HepG2 (cell line): ENCODE measurements around the gene MRPL42. TPM values are rescaled to one million over a fixed set of nuclear protein-coding genes. Genes with fewer than 3 reads are reported as not detected.

Source experiments
- ATAC-seq: fragments of 200-7000 bp; cut with Tn5 transposase; 3 replicates; pipeline ENCODE4 v1.9.1; 2020; ENCODE audit warnings: mild to moderate bottlenecking, moderate library complexity
- BruUV-seq: library from RNA; stranded (reverse); fragments of 400-500 nt; replicated peaks from 2 replicates; lab custom pipeline; 2021; lab: Mats Ljungman, UMichigan
- CTCF ChIA-PET: fragments of 300-600 bp; formaldehyde crosslinking; extraction: SDS; loops from one replicate; lab custom pipeline; 2021; ENCODE audit warnings: low total read pairs, inconsistent platforms, low intra/inter-chr PET ratio; lab: Yijun Ruan, JAX
- POLR2A ChIA-PET: fragments of 350-600 bp; sonication (Branson Sonifier 250); formaldehyde crosslinking; loops from one replicate; lab custom pipeline; 2020; ENCODE audit warnings: antibody characterized with exemption, inconsistent platforms; lab: Yijun Ruan, JAX
- DNase-seq: peaks from one replicate; pipeline ENCODE4 v3.0.0-alpha.2; 2015; ENCODE audit warnings: low spot score
- FAIRE-seq: peaks from 3 replicates; lab custom pipeline; 2011; peaks lifted over from hg19 to GRCh38; lab: Jason Lieb, UNC
- H2AFZ ChIP-seq: one replicate; pipeline ENCODE4 v1.6.1; 2011; ENCODE audit warnings: low read length, inconsistent platforms
- H3K27ac ChIP-seq: fragments of 300-600 bp; 3 replicates; pipeline ENCODE4 v1.8.0; 2011; ENCODE audit warnings: mixed run types, mild to moderate bottlenecking, mixed read lengths, low read length, inconsistent platforms; ENCODE audit not compliant: insufficient read depth; ENCODE audit errors: extremely low read length
- H3K27me3 ChIP-seq, 2 experiments: fragments of 200-600 bp in 1 of 2; 2 replicates in 1 of 2; 3 replicates in 1 of 2; pipeline versions ENCODE4 v1.6.0 to v1.8.0; 2011; ENCODE audit warnings: low read length in 2 of 2, mild to moderate bottlenecking in 2 of 2, moderate library complexity in 2 of 2, inconsistent platforms in 1 of 2; ENCODE audit not compliant: insufficient read depth in 2 of 2, control insufficient read depth in 1 of 2
- H3K36me3 ChIP-seq, 2 experiments: fragments of 200-600 bp in 1 of 2; replicated peaks in 1 of 2; 2 replicates in 1 of 2; 3 replicates in 1 of 2; pipeline versions ENCODE4 v1.5.1 to v1.8.0; 2011; ENCODE audit warnings: low read length in 2 of 2, inconsistent platforms in 1 of 2; ENCODE audit not compliant: insufficient read depth in 2 of 2, control insufficient read depth in 1 of 2
- H3K4me1 ChIP-seq: 2 replicates; pipeline ENCODE4 v1.5.1; 2012; ENCODE audit warnings: low read length, inconsistent platforms; ENCODE audit not compliant: insufficient read depth
- H3K4me2 ChIP-seq: 2 replicates; pipeline ENCODE4 v1.6.0; 2011; ENCODE audit warnings: low read depth, low read length, inconsistent platforms
- H3K4me3 ChIP-seq, 3 experiments: fragments of 200-600 bp in 1 of 3; sonication (generic), shearing (Covaris generic) in 1 of 3; replicated peaks in 1 of 3; 2 replicates each; pipeline ENCODE4 v1.5.1; 2011 to 2016; ENCODE audit warnings: low read length in 3 of 3, inconsistent platforms in 2 of 3, low read depth in 2 of 3, mild to moderate bottlenecking in 2 of 3, control low read depth in 1 of 3, mixed read lengths in 1 of 3; ENCODE audit not compliant: insufficient read depth in 1 of 3
- H3K79me2 ChIP-seq: one replicate; pipeline ENCODE4 v1.6.1; 2011; ENCODE audit warnings: low read length, inconsistent platforms; ENCODE audit not compliant: insufficient read depth
- H3K9ac ChIP-seq: 2 replicates; pipeline ENCODE4 v1.6.0; 2011; ENCODE audit warnings: mild to moderate bottlenecking, low read depth, low read length, inconsistent platforms; ENCODE audit not compliant: insufficient read depth
- H3K9me3 ChIP-seq: 2 replicates; pipeline ENCODE4 v1.5.1; 2012; ENCODE audit warnings: mild to moderate bottlenecking, low read length
- H4K20me1 ChIP-seq: 2 replicates; pipeline ENCODE4 v1.6.0; 2011; ENCODE audit warnings: inconsistent platforms, mild to moderate bottlenecking, low read length, moderate library complexity; ENCODE audit not compliant: insufficient read depth
- ARID3A ChIP-seq: IDR thresholded peaks from 2 replicates; pipeline ENCODE4 v1.6.1; 2012; ENCODE audit warnings: low read depth, low read length, improper control_type of control experiment
- FOXK1 ChIP-seq: sonication (generic); formaldehyde crosslinking; IDR thresholded peaks from 2 replicates; pipeline ENCODE4 v1.4.0; 2020; ENCODE audit warnings: low read depth, missing genetic modification reagents, borderline replicate concordance
- HCFC1 ChIP-seq: fragments of 150-350 bp; IDR thresholded peaks from 2 replicates; pipeline ENCODE4 v1.6.1; 2014; ENCODE audit warnings: low read depth, low read length
- HOMEZ ChIP-seq: IDR thresholded peaks from 2 replicates; pipeline ENCODE4 v1.6.1; 2016; ENCODE audit warnings: low read depth
- KLF13 ChIP-seq: sonication (generic); formaldehyde crosslinking; IDR thresholded peaks from 2 replicates; pipeline ENCODE4 v1.4.0; 2020; ENCODE audit warnings: mild to moderate bottlenecking, missing genetic modification reagents
- KLF6 ChIP-seq: IDR thresholded peaks from 2 replicates; pipeline ENCODE4 v1.8.0; 2016; ENCODE audit warnings: missing biosample characterization, missing genetic modification reagents
- RBAK ChIP-seq: sonication (generic); formaldehyde crosslinking; IDR thresholded peaks from 2 replicates; pipeline ENCODE4 v1.5.1; 2020; ENCODE audit warnings: mild to moderate bottlenecking, missing genetic modification reagents
- RNF2 ChIP-seq: fragments of 450-650 bp; conservative IDR thresholded peaks from 2 replicates; pipeline ENCODE4 v1.6.1; 2016; ENCODE audit warnings: low read depth
- SP1 ChIP-seq, 2 experiments: fragments of 450-650 bp in 1 of 2; sonication (generic) in 1 of 2; formaldehyde crosslinking in 1 of 2; IDR thresholded peaks; 2 replicates each; pipeline versions ENCODE4 v1.4.0 to v1.6.1; 2016 to 2020; ENCODE audit warnings: missing genetic modification reagents in 1 of 2
- TEF ChIP-seq: sonication (generic); formaldehyde crosslinking; IDR thresholded peaks from 2 replicates; pipeline ENCODE4 v1.5.0; 2020; ENCODE audit warnings: missing genetic modification reagents
- TFDP1 ChIP-seq: IDR thresholded peaks from 2 replicates; pipeline ENCODE4 v1.6.1; 2016; ENCODE audit warnings: missing compliant biosample characterization, missing genetic modification reagents, borderline replicate concordance
- U2AF2 ChIP-seq: fragments of 200-400 bp; formaldehyde crosslinking; IDR thresholded peaks from 2 replicates; pipeline ENCODE4 v1.6.1; 2017; ENCODE audit warnings: low read depth, mild to moderate bottlenecking, low read length
- ZNF18 ChIP-seq: sonication (generic); formaldehyde crosslinking; IDR thresholded peaks from 2 replicates; pipeline ENCODE4 v1.8.0; 2022; ENCODE audit warnings: mild to moderate bottlenecking, missing genetic modification reagents; ENCODE audit not compliant: insufficient replicate concordance
- ZNF282 ChIP-seq: fragments of 450-650 bp; IDR thresholded peaks from 2 replicates; pipeline ENCODE4 v1.6.1; 2018; ENCODE audit not compliant: partially characterized antibody
- ZNF512B ChIP-seq: sonication (generic); formaldehyde crosslinking; IDR thresholded peaks from 2 replicates; pipeline ENCODE4 v1.5.1; 2020; ENCODE audit warnings: missing genetic modification reagents, mild to moderate bottlenecking, borderline replicate concordance
- ZNF530 ChIP-seq: sonication (generic); formaldehyde crosslinking; IDR thresholded peaks from 2 replicates; pipeline ENCODE4 v1.5.0; 2020; ENCODE audit warnings: low read depth, mild to moderate bottlenecking, missing genetic modification reagents
- WGBS: methylation state at CpG from one replicate; pipeline ENCODE4 v1.1.6; 2017; ENCODE audit warnings: low lambda C conversion rate; 5-methylcytosine and 5-hydroxymethylcytosine counted together
- in situ Hi-C: cut with HindIII; loops from 2 replicates; pipeline ENCODE4 v1.10.0; 2017; ENCODE audit warnings: low pct_unique_long_range_greater_than_20kb; ENCODE audit not compliant: extremely low pct_ligation_motif_present
- intact Hi-C: fragments of 100-400 bp; cut with micrococcal nuclease; formaldehyde crosslinking; loops from one replicate; pipeline ENCODE4 v1.10.0; 2022; ENCODE audit not compliant: unreplicated experiment
- polyA plus RNA-seq, 8 experiments: library from polyadenylated mRNA; depleted of rRNA in 3 of 8; stranded (reverse) in 7 of 8; unstranded in 1 of 8; fragments of >200 nt; fragmentation: Illumina TruSeq in 4 of 8; extraction: Trizol in 4 of 8; gene quantifications; 2 replicates each; pipeline versions ENCODE4 v1.2.1 to v1.2.3, GENCODE V29; 2011 to 2016; ENCODE audit warnings: low read depth in 4 of 8, missing spikeins in 1 of 8, mixed read lengths in 1 of 8; ENCODE audit not compliant: insufficient read depth in 1 of 8
- total RNA-seq, 5 experiments: library from RNA; depleted of rRNA; stranded (reverse); fragments of >200 nt; fragmentation: Illumina TruSeq; extraction: Trizol; gene quantifications; 2 replicates each; pipeline ENCODE4 v1.2.3, GENCODE V29; 2016; ENCODE audit warnings: low read depth in 1 of 5

The MRPL42 gene
- total and polyA plus RNA-seq, 2 of the 13 experiments (the other 11 are each of a cell fraction or from before 2014, with no cell fraction given) = 93.3 to 148 TPM

GRCh38 chr12:93514853-93515252, 47.5 kb downstream of the MRPL42 start:
- 91% methylated on average over 5 of the region's 5 CpGs for WGBS
- Histone ChIP-seq H3K4me1 (no peaks in the 10 kb centered on the region), H4K20me1 (no peaks in the 10 kb centered on the region), H3K9ac (no peak overlapping the region), H3K36me3 (no peaks in the 10 kb centered on the region), H3K9me3 (no peaks in the 10 kb centered on the region), H3K4me2 (no peak overlapping the region), H3K79me2 (no peaks in the 10 kb centered on the region), H2AFZ (no peak overlapping the region), H3K4me3 (no peak overlapping the region), H3K27me3 (no peaks in the 10 kb centered on the region), H3K27ac (no peak overlapping the region)
- DNase-seq = no peak
- BruUV-seq = no TSS peak
- no peak for ATAC-seq
- ChIA-PET POLR2A (no interaction called here), CTCF (no interaction called here)
- no peak for FAIRE-seq
- intact Hi-C loops (no loop called here), in situ Hi-C loops (no loop called here)
- no peak for TF ChIP-seq TEF (CRISPR knock-in tag)
- TF ChIP-seq RNF2 = no peak
- no peak for TF ChIP-seq ZNF512B
- no peak for TF ChIP-seq RBAK (CRISPR knock-in tag)
- TF ChIP-seq HCFC1 = no peak
- TF ChIP-seq TFDP1 = no peak
- TF ChIP-seq U2AF2 = no peak
- TF ChIP-seq ZNF530 (CRISPR knock-in tag) = no peak
- TF ChIP-seq ZNF282 = no peak
- no peak for TF ChIP-seq KLF13 (CRISPR knock-in tag)
- no peak for TF ChIP-seq KLF6 (CRISPR knock-in tag)
- no peak for TF ChIP-seq SP1 (IDR thresholded peaks at IDR 0.05)
- TF ChIP-seq SP1 (CRISPR knock-in tag; IDR thresholded peaks at IDR 0.05) = no peak
- TF ChIP-seq ZNF18 = no peak
- no peak for TF ChIP-seq HOMEZ (CRISPR knock-in tag)
- no peak for TF ChIP-seq FOXK1 (CRISPR knock-in tag)
- no peak for TF ChIP-seq ARID3A
